BJ (cell line): ENCODE results near the gene GJB3. TPM values are rescaled to one million over a fixed set of nuclear protein-coding genes. Genes with fewer than 3 reads are reported as not detected.

ENCODE experiments used
- CTCF ChIA-PET: fragments of 350-600 bp; formaldehyde crosslinking; extraction: SDS; loops from one replicate; lab custom pipeline; 2021; ENCODE audit warnings: antibody characterized with exemption, inconsistent platforms; lab: Yijun Ruan, JAX
- POLR2A ChIA-PET: fragments of 300-600 bp; sonication (Branson Sonifier 250); formaldehyde crosslinking; extraction: SDS; loops from one replicate; lab custom pipeline; 2021; ENCODE audit warnings: antibody characterized with exemption; lab: Charles Lee
- DNase-seq: peaks from one replicate; pipeline ENCODE4 v3.0.0-alpha.2; 2011; ENCODE audit warnings: low read depth
- H3K27me3 ChIP-seq: 2 replicates; pipeline ENCODE4 v1.6.0; 2011; ENCODE audit warnings: low read length; ENCODE audit not compliant: control insufficient read depth, insufficient read depth
- H3K36me3 ChIP-seq: 2 replicates; pipeline ENCODE4 v1.5.1; 2011; ENCODE audit warnings: low read length; ENCODE audit not compliant: control insufficient read depth, insufficient read depth
- H3K4me3 ChIP-seq: 2 replicates; pipeline ENCODE4 v1.5.1; 2011; ENCODE audit warnings: low read depth, mild to moderate bottlenecking, control low read depth, low read length
- polyA plus RNA-seq: library from polyadenylated mRNA; depleted of rRNA; stranded (reverse); fragments of >200 nt; gene quantifications from 2 replicates; pipeline ENCODE4 v1.2.3, GENCODE V29; 2011
- TF ChIP-seq, protein P1 (sequence below): IDR thresholded peaks from 2 replicates; pipeline ENCODE4 v1.5.1; 2011; ENCODE audit warnings: low read depth, mild to moderate bottlenecking, control low read depth, inconsistent platforms, low read length, moderate library complexity; ENCODE audit not compliant: insufficient read depth

Gene GJB3
- polyA plus RNA-seq, 1 experiment: not detected

DNA sequence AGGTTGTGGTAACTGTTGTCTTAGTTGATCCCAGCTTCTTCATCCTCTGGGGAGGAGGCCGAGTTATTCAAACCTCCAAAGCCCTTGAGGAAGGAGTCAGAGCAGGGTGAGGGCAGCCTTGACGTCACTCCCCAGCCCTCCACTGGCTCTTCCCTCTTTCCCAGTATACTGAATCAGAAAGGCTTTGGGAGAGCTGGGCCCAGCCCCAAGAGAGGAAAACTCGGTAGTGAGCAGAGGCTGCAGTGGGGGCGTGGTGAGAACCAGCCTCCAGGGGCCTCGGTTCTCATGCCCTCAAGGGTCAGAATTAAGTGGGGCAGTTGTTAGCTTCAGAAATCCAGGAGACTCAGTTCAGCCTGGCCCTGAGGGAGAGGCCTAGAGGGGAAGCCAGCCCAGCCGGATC, 10.0 kb downstream of the GJB3 start:
- ChIA-PET POLR2A (no interaction called here), CTCF (interaction anchor here (1.4 to 1.9 kb wide), 2 partner anchors 10 to 61 kb away, joined by 3 to 7 read pairs; partner anchors contain the start of gene GJB3)
- Histone ChIP-seq H3K36me3 (no peaks in the 10 kb centered on the region), H3K27me3 (peaks cover 16% of the 10 kb centered on the region), H3K4me3 (no peak overlapping the region)
- TF ChIP-seq, protein P1, sequence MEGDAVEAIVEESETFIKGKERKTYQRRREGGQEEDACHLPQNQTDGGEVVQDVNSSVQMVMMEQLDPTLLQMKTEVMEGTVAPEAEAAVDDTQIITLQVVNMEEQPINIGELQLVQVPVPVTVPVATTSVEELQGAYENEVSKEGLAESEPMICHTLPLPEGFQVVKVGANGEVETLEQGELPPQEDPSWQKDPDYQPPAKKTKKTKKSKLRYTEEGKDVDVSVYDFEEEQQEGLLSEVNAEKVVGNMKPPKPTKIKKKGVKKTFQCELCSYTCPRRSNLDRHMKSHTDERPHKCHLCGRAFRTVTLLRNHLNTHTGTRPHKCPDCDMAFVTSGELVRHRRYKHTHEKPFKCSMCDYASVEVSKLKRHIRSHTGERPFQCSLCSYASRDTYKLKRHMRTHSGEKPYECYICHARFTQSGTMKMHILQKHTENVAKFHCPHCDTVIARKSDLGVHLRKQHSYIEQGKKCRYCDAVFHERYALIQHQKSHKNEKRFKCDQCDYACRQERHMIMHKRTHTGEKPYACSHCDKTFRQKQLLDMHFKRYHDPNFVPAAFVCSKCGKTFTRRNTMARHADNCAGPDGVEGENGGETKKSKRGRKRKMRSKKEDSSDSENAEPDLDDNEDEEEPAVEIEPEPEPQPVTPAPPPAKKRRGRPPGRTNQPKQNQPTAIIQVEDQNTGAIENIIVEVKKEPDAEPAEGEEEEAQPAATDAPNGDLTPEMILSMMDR: no peak
- no peak for DNase-seq

DNA sequence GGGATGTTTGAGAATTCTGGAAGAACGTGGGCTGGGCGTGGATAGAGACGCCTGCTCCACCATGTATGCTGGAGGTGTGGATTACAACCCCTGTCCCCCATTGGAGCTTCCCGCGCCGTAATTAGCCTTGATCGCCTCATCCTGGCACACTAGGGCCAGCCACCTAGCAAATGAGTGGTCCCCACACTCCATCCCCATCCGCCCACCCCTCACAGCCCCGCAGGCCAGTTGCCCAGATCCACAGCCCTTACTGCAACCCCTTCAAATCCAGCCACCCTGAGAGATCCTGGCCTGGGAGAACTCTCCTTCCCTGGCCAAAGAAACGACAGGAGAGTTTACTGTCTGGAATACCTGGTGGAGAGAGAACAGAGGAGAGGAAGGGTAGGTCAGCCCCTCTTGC, 11.4 kb downstream of the GJB3 start:
- Histone ChIP-seq H3K27me3 (peaks cover 15% of the 10 kb centered on the region), H3K4me3 (no peak overlapping the region), H3K36me3 (no peaks in the 10 kb centered on the region)
- no peak for DNase-seq
- ChIA-PET CTCF (no interaction called here), POLR2A (no interaction called here)
- TF ChIP-seq, protein P1: no peak

DNA sequence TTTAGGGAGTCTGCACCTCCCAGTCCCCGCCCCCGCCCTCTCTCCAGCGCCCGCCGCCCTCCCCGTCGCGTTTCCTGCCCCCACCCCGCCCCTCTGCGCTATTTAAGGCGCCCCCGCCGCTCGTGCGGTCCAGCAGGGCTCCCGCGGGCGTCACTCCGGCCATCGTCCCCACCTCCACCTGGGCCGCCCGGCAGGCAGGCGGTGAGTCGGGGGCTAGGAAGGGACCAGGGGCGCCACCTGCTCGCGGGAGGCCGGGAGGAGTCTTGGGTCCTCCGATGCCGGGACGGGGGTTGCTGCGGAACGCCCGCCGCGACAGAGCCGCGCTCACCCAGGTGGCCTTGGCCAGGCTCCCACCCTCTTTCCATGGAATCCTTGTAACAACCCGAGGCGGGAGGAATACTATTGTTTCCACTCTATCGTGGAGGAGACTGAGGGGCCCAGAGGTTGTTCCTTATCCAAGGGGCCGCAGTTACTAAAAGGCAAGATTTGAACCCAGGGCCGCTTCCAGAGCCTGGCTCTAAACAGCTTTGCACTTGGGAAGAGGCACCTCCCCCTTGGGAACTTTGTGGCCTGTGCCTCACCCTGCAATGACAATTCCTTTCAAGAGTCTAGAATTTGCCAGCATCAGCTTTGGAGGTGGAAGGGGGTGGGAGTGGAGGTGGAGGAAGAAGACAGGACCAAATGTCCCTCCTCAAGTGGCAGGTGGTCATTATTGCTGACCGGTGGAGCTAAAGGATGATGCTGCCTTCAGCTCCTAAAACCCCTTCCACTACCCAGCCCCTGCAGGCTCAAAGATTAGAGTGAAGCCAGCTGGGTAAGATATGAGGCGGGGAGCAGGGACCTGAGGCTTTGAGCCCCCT, 12.1 kb downstream of the GJB3 start, which contains the start of gene GJA4:
GJA4 (plus strand) TSS at position 132 of the 860 bp plus-strand sequence. CDS start 1,215 bp downstream, outside the sequence.
- Histone ChIP-seq H3K4me3 (no peak within 1 kb of the TSS), H3K27me3 (peaks cover 15% of the 10 kb centered on the region), H3K36me3 (no peaks in the 10 kb centered on the region)
- ChIA-PET POLR2A (no interaction called here), CTCF (interaction anchor here (0.6 kb wide), 1 partner anchor 334 kb away, joined by 3 read pairs; no protein-coding TSS in a partner anchor)
- DNase-seq: no peak
- TF ChIP-seq, protein P1: no peak

DNA sequence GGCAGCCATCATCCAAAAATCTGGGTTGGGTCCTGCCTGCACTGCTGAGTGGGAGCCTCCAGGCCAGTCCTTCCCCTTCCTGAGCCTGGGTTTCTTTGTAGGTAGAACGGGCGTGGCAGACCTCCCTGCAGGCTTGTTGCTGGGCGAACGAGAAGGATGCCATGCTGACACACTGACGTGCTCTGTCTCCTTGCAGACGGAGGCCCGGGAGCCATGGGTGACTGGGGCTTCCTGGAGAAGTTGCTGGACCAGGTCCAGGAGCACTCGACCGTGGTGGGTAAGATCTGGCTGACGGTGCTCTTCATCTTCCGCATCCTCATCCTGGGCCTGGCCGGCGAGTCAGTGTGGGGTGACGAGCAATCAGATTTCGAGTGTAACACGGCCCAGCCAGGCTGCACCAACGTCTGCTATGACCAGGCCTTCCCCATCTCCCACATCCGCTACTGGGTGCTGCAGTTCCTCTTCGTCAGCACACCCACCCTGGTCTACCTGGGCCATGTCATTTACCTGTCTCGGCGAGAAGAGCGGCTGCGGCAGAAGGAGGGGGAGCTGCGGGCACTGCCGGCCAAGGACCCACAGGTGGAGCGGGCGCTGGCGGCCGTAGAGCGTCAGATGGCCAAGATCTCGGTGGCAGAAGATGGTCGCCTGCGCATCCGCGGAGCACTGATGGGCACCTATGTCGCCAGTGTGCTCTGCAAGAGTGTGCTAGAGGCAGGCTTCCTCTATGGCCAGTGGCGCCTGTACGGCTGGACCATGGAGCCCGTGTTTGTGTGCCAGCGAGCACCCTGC, 13.2 kb downstream of the GJB3 start:
- Histone ChIP-seq H3K4me3 (no peak overlapping the region), H3K27me3 (peaks cover 15% of the 10 kb centered on the region), H3K36me3 (no peaks in the 10 kb centered on the region)
- DNase-seq: no peak
- TF ChIP-seq, protein P1: no peak
- CTCF ChIA-PET: interaction anchor here (0.6 to 1.5 kb wide), 2 partner anchors 58 to 335 kb away, joined by 3 read pairs; no protein-coding TSS in a partner anchor
- POLR2A ChIA-PET: no interaction called here

DNA sequence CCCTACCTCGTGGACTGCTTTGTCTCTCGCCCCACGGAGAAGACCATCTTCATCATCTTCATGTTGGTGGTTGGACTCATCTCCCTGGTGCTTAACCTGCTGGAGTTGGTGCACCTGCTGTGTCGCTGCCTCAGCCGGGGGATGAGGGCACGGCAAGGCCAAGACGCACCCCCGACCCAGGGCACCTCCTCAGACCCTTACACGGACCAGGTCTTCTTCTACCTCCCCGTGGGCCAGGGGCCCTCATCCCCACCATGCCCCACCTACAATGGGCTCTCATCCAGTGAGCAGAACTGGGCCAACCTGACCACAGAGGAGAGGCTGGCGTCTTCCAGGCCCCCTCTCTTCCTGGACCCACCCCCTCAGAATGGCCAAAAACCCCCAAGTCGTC, 13.8 kb downstream of the GJB3 start:
- TF ChIP-seq, protein P1: no peak
- Histone ChIP-seq H3K27me3 (peaks cover 15% of the 10 kb centered on the region), H3K4me3 (no peak overlapping the region), H3K36me3 (no peaks in the 10 kb centered on the region)
- ChIA-PET POLR2A (no interaction called here), CTCF (interaction anchor here (1.5 kb wide), 1 partner anchor 58 kb away, joined by 3 read pairs; no protein-coding TSS in a partner anchor)
- no peak for DNase-seq
